ENCODE measurements around the gene RBM17.

DNA sequence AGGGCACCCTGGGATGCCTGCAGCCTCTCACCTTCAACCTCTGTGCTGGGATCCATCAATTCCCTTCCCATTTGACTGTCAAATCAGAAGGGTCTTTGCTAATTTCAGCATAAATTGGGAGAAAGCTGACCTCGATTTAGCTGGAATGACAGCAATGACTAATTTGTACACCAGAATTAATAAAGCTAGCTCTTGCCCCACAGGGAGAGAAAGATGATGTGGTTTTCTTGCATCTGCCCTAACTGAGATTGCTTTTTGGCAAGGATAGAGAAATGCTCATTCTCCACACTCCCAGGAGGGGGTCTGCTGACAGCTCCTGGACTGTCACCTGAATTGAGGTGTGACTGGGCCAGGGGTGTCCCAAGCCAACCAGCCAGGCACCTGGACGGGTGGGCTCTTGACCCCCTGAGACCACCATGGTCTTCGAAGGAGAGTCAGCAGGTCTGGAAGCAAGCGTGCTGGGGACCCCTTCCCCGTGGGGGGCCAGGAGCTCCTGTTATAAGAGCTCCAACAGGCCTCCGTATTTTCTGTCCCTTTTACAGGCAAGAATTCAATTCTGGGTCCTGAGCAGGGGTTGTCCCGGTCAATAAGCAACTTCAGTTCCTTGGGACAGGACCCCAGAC, 42.1 kb downstream of the RBM17 start:
- TF ChIP-seq, protein P1, sequence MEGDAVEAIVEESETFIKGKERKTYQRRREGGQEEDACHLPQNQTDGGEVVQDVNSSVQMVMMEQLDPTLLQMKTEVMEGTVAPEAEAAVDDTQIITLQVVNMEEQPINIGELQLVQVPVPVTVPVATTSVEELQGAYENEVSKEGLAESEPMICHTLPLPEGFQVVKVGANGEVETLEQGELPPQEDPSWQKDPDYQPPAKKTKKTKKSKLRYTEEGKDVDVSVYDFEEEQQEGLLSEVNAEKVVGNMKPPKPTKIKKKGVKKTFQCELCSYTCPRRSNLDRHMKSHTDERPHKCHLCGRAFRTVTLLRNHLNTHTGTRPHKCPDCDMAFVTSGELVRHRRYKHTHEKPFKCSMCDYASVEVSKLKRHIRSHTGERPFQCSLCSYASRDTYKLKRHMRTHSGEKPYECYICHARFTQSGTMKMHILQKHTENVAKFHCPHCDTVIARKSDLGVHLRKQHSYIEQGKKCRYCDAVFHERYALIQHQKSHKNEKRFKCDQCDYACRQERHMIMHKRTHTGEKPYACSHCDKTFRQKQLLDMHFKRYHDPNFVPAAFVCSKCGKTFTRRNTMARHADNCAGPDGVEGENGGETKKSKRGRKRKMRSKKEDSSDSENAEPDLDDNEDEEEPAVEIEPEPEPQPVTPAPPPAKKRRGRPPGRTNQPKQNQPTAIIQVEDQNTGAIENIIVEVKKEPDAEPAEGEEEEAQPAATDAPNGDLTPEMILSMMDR (IDR thresholded peaks at IDR 0.05): no peak
- TF ChIP-seq EP300 (IDR thresholded peaks at IDR 0.05) (no peak), POLR2A (IDR thresholded peaks at IDR 0.05) (no peak)
